Panc1 (cell line): ENCODE data around the gene SCNM1. TPM values are rescaled to one million over a fixed set of nuclear protein-coding genes. Genes with fewer than 3 reads are reported as not detected.
A peak's percentile ranks its signal among the peaks of the same experiment; 100 is the strongest.

Experiments
- ATAC-seq: fragments of 200-7000 bp; cut with Tn5 transposase; 2 replicates; pipeline ENCODE4 v1.9.1; 2020; ENCODE audit warnings: mild to moderate bottlenecking, moderate library complexity
- BruUV-seq: library from RNA; stranded (reverse); fragments of 400-500 nt; replicated peaks from 2 replicates; lab custom pipeline; 2021; lab: Mats Ljungman, UMichigan
- CTCF ChIA-PET: fragments of 300-600 bp; sonication (Branson Sonifier 250); formaldehyde crosslinking; loops from one replicate; lab custom pipeline; 2022; ENCODE audit warnings: antibody characterized with exemption; lab: Charles Lee
- POLR2A ChIA-PET: fragments of 300-600 bp; sonication (Branson Sonifier 250); formaldehyde crosslinking; loops from one replicate; lab custom pipeline; 2022; ENCODE audit warnings: antibody characterized with exemption; lab: Charles Lee
- DNase-seq: peaks from one replicate; pipeline ENCODE4 v3.0.0-alpha.2; 2010; ENCODE audit warnings: low read depth, low spot score
- H3K27ac ChIP-seq: 2 replicates; pipeline ENCODE4 v1.5.1; 2011; ENCODE audit warnings: mild to moderate bottlenecking, low read length, inconsistent platforms
- H3K27me3 ChIP-seq: fragments of 200-500 bp; sonication (Bioruptor generic); 2 replicates; pipeline ENCODE4 v1.6.0; 2014; ENCODE audit warnings: low read length, inconsistent platforms; ENCODE audit not compliant: control insufficient read depth, insufficient read depth
- H3K36me3 ChIP-seq: fragments of 200-500 bp; sonication (Bioruptor generic); 2 replicates; pipeline ENCODE4 v1.5.1; 2014; ENCODE audit warnings: inconsistent platforms, mild to moderate bottlenecking, low read length, moderate library complexity; ENCODE audit not compliant: control insufficient read depth, insufficient read depth
- H3K4me1 ChIP-seq: 2 replicates; pipeline ENCODE4 v1.5.1; 2011; ENCODE audit warnings: inconsistent platforms, mild to moderate bottlenecking, low read length, moderate library complexity; ENCODE audit not compliant: control insufficient read depth, insufficient read depth
- H3K4me3 ChIP-seq, 2 experiments: 2 replicates each; pipeline ENCODE4 v1.5.1; 2011 to 2012; ENCODE audit warnings: low read depth in 2 of 2, low read length in 2 of 2, mild to moderate bottlenecking in 2 of 2, inconsistent platforms in 1 of 2, moderate library complexity in 1 of 2
- H3K9me3 ChIP-seq: fragments of 200-500 bp; sonication (Bioruptor generic); 2 replicates; pipeline ENCODE4 v1.5.1; 2014; ENCODE audit warnings: low read depth, mild to moderate bottlenecking, inconsistent platforms, low read length, moderate library complexity; ENCODE audit not compliant: control insufficient read depth, insufficient read depth
- POLR2AphosphoS5 ChIP-seq: IDR thresholded peaks from 2 replicates; pipeline ENCODE4 v1.6.1; 2012; ENCODE audit warnings: mild to moderate bottlenecking, low read depth, low read length, moderate library complexity
- SIN3A ChIP-seq: IDR thresholded peaks from 2 replicates; pipeline ENCODE4 v1.6.1; 2012; ENCODE audit warnings: low read depth, mild to moderate bottlenecking, low read length, moderate library complexity, borderline replicate concordance; ENCODE audit not compliant: insufficient read depth
- TCF7L2 ChIP-seq: IDR thresholded peaks from 2 replicates; pipeline ENCODE4 v1.6.1; 2011; ENCODE audit warnings: mild to moderate bottlenecking, low read depth, low read length, inconsistent platforms
- in situ Hi-C: cut with HindIII; loops from 2 replicates; pipeline ENCODE4 v1.10.0; 2016; ENCODE audit warnings: low sequenced_read_pairs, low pct_unique_long_range_greater_than_20kb
- intact Hi-C: fragments of 100-400 bp; cut with micrococcal nuclease; formaldehyde crosslinking; loops from one replicate; pipeline ENCODE4 v1.10.0; 2022; ENCODE audit not compliant: unreplicated experiment
- total RNA-seq: library from RNA; stranded (reverse); gene quantifications from one replicate; pipeline ENCODE4 v1.2.1, GENCODE V29; 2021; ENCODE audit not compliant: unreplicated experiment
- TF ChIP-seq, protein P1 (sequence below), 2 experiments: IDR thresholded peaks; 2 replicates each; pipeline ENCODE4 v1.6.1; 2011 to 2012; ENCODE audit warnings: low read depth in 2 of 2, control low read depth in 1 of 2, low read length in 1 of 2, mild to moderate bottlenecking in 1 of 2, moderate library complexity in 1 of 2; ENCODE audit not compliant: insufficient read depth in 1 of 2
- TF ChIP-seq, protein P2 (sequence below): fragments of 450-650 bp; IDR thresholded peaks from 2 replicates; pipeline ENCODE4 v1.5.1; 2017; ENCODE audit warnings: mild to moderate bottlenecking

Gene SCNM1
- total RNA-seq, 1 experiment from 2014 or later = 36.5 TPM

GRCh38 chr1:151213560-151213959, 47.6 kb downstream of the SCNM1 start:
- CTCF ChIA-PET = no interaction called here

More at GRCh38 chr1:151213560-151213959, 47.6 kb downstream of the SCNM1 start:
- Histone ChIP-seq H3K27ac (no peak overlapping the region), H3K9me3 (no peaks in the 10 kb centered on the region), H3K4me3 (no peak overlapping the region), H3K36me3 (0 out of 2 replicates have a peak, but pooled peaks cover 3% of the 10 kb centered on the region), H3K4me1 (no peaks in the 10 kb centered on the region), H3K27me3 (no peaks in the 10 kb centered on the region)
- TSS peak; percentile 28 for BruUV-seq
- in situ Hi-C loops (no loop called here), intact Hi-C loops (no loop called here)
- POLR2A ChIA-PET = interaction anchor here (0.5 kb wide), 2 partner anchors 10 to 1766 kb away, joined by 3 to 7 read pairs; no protein-coding TSS in a partner anchor
- TF ChIP-seq TCF7L2 = no peak
- TF ChIP-seq, protein P1, sequence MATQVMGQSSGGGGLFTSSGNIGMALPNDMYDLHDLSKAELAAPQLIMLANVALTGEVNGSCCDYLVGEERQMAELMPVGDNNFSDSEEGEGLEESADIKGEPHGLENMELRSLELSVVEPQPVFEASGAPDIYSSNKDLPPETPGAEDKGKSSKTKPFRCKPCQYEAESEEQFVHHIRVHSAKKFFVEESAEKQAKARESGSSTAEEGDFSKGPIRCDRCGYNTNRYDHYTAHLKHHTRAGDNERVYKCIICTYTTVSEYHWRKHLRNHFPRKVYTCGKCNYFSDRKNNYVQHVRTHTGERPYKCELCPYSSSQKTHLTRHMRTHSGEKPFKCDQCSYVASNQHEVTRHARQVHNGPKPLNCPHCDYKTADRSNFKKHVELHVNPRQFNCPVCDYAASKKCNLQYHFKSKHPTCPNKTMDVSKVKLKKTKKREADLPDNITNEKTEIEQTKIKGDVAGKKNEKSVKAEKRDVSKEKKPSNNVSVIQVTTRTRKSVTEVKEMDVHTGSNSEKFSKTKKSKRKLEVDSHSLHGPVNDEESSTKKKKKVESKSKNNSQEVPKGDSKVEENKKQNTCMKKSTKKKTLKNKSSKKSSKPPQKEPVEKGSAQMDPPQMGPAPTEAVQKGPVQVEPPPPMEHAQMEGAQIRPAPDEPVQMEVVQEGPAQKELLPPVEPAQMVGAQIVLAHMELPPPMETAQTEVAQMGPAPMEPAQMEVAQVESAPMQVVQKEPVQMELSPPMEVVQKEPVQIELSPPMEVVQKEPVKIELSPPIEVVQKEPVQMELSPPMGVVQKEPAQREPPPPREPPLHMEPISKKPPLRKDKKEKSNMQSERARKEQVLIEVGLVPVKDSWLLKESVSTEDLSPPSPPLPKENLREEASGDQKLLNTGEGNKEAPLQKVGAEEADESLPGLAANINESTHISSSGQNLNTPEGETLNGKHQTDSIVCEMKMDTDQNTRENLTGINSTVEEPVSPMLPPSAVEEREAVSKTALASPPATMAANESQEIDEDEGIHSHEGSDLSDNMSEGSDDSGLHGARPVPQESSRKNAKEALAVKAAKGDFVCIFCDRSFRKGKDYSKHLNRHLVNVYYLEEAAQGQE (IDR thresholded peaks at IDR 0.05; ENCODE audit: insufficient read depth in 1 of 2, low read depth in 2 of 2, low read length in 1 of 2) = no peak
- no peak for TF ChIP-seq SIN3A
- no peak for TF ChIP-seq POLR2AphosphoS5
- TF ChIP-seq, protein P2, sequence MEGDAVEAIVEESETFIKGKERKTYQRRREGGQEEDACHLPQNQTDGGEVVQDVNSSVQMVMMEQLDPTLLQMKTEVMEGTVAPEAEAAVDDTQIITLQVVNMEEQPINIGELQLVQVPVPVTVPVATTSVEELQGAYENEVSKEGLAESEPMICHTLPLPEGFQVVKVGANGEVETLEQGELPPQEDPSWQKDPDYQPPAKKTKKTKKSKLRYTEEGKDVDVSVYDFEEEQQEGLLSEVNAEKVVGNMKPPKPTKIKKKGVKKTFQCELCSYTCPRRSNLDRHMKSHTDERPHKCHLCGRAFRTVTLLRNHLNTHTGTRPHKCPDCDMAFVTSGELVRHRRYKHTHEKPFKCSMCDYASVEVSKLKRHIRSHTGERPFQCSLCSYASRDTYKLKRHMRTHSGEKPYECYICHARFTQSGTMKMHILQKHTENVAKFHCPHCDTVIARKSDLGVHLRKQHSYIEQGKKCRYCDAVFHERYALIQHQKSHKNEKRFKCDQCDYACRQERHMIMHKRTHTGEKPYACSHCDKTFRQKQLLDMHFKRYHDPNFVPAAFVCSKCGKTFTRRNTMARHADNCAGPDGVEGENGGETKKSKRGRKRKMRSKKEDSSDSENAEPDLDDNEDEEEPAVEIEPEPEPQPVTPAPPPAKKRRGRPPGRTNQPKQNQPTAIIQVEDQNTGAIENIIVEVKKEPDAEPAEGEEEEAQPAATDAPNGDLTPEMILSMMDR = no peak
- ATAC-seq = no peak
- DNase-seq = no peak

Other genes starting within 250 kb of the SCNM1 start
- 43.3 TPM for gene SETDB1, start 239.8 kb upstream of the SCNM1 start, total RNA-seq
- 348 TPM for gene CERS2, start 191.3 kb upstream of the SCNM1 start, total RNA-seq
- 1.2 TPM for gene ANXA9, start 183.9 kb upstream of the SCNM1 start, total RNA-seq
- gene MINDY1, start 159.2 kb upstream of the SCNM1 start, total RNA-seq = 15.8 TPM
- 16.2 TPM for gene PRUNE1, start 157.7 kb upstream of the SCNM1 start, total RNA-seq
- gene BNIPL, start 129.6 kb upstream of the SCNM1 start, total RNA-seq = 0.46 TPM
- 2.7 TPM for gene C1orf56, start 118.4 kb upstream of the SCNM1 start, total RNA-seq
- 81.2 TPM for gene CDC42SE1, start 106.5 kb upstream of the SCNM1 start, total RNA-seq
- gene MLLT11, start 105.7 kb upstream of the SCNM1 start, total RNA-seq = 5.0 TPM
- 8.1 TPM for gene GABPB2, start 95.4 kb upstream of the SCNM1 start, total RNA-seq
- gene SEMA6C, start 19.5 kb upstream of the SCNM1 start, total RNA-seq = 5.7 TPM
- not detected for gene TNFAIP8L2, start 9.5 kb upstream of the SCNM1 start, total RNA-seq
- 5.1 TPM for gene LYSMD1, start 242 bp upstream of the SCNM1 start, total RNA-seq
- 0.80 TPM for gene TMOD4, start 9.8 kb downstream of the SCNM1 start, total RNA-seq
- 71.5 TPM for gene VPS72, start 24.1 kb downstream of the SCNM1 start, total RNA-seq
- gene PIP5K1A, start 32.4 kb downstream of the SCNM1 start, total RNA-seq = 78.9 TPM
- 256 TPM for gene PSMD4, start 88.6 kb downstream of the SCNM1 start, total RNA-seq
- 33.3 TPM for gene ZNF687, start 116.2 kb downstream of the SCNM1 start, total RNA-seq
- 52.7 TPM for gene PI4KB, start 161.3 kb downstream of the SCNM1 start, total RNA-seq
- 75.5 TPM for gene RFX5, start 181.1 kb downstream of the SCNM1 start, total RNA-seq
- 5.9 TPM for gene SELENBP1, start 206.6 kb downstream of the SCNM1 start, total RNA-seq
- 412 TPM for gene PSMB4, start 233.4 kb downstream of the SCNM1 start, total RNA-seq